Brain microvascular endothelial cell (primary cell): ENCODE results near the gene IL2RA.

Source experiments
- DNase-seq: peaks from one replicate; pipeline ENCODE4 v3.0.0-alpha.2; 2020
- H3K27ac ChIP-seq: fragments of 250-450 bp; sonication (Bioruptor Pico); 2 replicates; pipeline ENCODE4 v1.5.1; 2020; ENCODE audit warnings: mild to moderate bottlenecking, moderate library complexity
- H3K27me3 ChIP-seq: fragments of 250-450 bp; sonication (Bioruptor Pico); replicated peaks from 2 replicates; pipeline ENCODE4 v1.5.1; 2020; ENCODE audit warnings: mild to moderate bottlenecking
- H3K36me3 ChIP-seq: fragments of 250-450 bp; sonication (Bioruptor Pico); replicated peaks from 2 replicates; pipeline ENCODE4 v1.5.1; 2020; ENCODE audit warnings: mild to moderate bottlenecking
- H3K4me3 ChIP-seq: 2 replicates; pipeline ENCODE4 v1.5.1; 2011; ENCODE audit warnings: low read depth, mild to moderate bottlenecking, control low read depth, low read length, moderate library complexity
- in situ Hi-C: cut with HindIII; loops from 2 replicates; pipeline ENCODE4 v1.10.0; 2017; ENCODE audit warnings: low sequenced_read_pairs, low pct_ligation_motif_present
- TF ChIP-seq, protein P1 (sequence below): IDR thresholded peaks from 2 replicates; pipeline ENCODE4 v1.5.1; 2011; ENCODE audit warnings: low read depth, mild to moderate bottlenecking, moderate library complexity, low read length, control low read depth, inconsistent platforms; ENCODE audit errors: missing control alignments

The IL2RA gene

DNA sequence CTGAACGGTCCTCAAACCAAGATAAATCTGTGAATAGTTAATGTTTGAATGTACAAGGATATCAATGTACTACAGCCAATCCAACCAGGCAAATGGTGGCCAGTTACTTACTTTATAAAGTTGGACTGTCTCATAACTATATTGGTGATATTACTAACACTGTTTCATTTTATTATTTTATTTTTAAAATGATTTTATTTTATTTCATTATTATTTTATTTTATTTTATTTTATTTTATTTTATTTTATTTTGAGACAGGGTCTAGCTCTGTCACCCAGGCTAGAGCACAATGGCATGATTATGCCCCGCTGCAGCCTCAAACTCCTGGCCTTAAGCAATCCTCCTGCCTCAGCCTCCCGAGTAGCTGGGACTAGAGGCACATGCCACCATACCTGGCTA, 91.6 kb downstream of the IL2RA start:
- Histone ChIP-seq H3K36me3 (no peaks in the 10 kb centered on the region), H3K27ac (no peak overlapping the region), H3K27me3 (no peaks in the 10 kb centered on the region), H3K4me3 (no peak overlapping the region)
- TF ChIP-seq, protein P1, sequence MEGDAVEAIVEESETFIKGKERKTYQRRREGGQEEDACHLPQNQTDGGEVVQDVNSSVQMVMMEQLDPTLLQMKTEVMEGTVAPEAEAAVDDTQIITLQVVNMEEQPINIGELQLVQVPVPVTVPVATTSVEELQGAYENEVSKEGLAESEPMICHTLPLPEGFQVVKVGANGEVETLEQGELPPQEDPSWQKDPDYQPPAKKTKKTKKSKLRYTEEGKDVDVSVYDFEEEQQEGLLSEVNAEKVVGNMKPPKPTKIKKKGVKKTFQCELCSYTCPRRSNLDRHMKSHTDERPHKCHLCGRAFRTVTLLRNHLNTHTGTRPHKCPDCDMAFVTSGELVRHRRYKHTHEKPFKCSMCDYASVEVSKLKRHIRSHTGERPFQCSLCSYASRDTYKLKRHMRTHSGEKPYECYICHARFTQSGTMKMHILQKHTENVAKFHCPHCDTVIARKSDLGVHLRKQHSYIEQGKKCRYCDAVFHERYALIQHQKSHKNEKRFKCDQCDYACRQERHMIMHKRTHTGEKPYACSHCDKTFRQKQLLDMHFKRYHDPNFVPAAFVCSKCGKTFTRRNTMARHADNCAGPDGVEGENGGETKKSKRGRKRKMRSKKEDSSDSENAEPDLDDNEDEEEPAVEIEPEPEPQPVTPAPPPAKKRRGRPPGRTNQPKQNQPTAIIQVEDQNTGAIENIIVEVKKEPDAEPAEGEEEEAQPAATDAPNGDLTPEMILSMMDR: no peak
- DNase-seq: no peak
- in situ Hi-C loops: no loop called here

DNA sequence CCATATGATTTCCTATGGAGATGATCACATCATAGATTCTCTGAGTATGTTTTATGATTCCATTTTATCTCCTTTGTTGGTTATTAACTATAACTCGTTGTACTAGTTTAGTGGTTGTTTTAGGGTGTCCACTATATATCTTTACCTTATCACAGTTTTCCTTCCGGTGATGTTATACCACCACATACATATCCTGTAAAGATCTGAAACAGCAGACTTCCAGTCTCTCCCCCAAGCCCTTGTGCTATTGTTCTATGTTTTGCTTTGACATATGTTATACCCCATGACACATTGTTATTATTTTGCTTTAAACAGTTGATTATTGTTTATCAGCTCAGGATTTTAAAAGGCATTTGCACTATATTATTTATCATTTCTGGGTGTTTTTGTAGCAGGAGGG, 92.1 kb downstream of the IL2RA start:
- TF ChIP-seq, protein P1: no peak
- in situ Hi-C loops: no loop called here
- Histone ChIP-seq H3K27ac (no peak overlapping the region), H3K36me3 (no peaks in the 10 kb centered on the region), H3K4me3 (no peak overlapping the region), H3K27me3 (no peaks in the 10 kb centered on the region)
- no peak for DNase-seq

DNA sequence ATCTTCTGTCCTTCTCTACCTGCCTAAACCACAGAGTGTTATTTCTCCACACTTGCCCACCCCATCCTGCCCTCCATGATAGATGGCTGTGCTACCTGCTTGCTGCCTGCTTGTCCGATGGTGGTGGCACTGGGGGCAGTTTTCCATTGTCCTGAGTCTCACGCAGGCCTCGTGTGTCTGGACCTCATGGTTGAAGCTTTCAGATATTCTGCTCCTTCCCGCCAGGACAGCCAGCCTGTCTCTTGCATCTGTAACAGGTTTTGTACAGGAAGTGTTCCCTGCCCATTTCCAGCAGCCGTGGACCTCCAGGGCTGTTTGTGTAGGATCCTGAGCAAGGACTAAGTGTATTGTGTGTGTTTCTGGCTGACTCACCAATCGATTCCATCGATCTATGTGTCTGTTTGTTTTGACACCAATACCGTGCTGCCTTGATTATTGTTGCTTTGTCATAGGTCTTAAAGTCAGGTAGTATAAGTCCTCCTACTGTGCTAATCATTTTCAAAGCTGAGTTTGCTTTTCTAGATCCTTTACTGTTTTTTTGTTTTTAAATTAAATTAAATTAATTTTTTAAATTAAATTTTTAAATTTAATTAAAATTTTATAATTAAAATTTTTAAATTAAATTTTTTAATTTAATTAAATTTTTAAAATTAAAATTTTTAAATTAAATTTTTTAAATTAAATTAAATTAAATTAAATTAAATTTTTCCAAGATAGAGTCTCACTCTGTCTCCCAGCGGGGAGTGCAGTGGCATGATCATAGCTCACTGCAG, 93.3 kb downstream of the IL2RA start:
- in situ Hi-C loops: no loop called here
- no peaks in the 10 kb centered on the region for H3K27me3 ChIP-seq
- H3K27ac ChIP-seq: no peak overlapping the region
- no peak overlapping the region for H3K4me3 ChIP-seq
- no peak for DNase-seq
- TF ChIP-seq, protein P1: no peak
- H3K36me3 ChIP-seq: no peaks in the 10 kb centered on the region

DNA sequence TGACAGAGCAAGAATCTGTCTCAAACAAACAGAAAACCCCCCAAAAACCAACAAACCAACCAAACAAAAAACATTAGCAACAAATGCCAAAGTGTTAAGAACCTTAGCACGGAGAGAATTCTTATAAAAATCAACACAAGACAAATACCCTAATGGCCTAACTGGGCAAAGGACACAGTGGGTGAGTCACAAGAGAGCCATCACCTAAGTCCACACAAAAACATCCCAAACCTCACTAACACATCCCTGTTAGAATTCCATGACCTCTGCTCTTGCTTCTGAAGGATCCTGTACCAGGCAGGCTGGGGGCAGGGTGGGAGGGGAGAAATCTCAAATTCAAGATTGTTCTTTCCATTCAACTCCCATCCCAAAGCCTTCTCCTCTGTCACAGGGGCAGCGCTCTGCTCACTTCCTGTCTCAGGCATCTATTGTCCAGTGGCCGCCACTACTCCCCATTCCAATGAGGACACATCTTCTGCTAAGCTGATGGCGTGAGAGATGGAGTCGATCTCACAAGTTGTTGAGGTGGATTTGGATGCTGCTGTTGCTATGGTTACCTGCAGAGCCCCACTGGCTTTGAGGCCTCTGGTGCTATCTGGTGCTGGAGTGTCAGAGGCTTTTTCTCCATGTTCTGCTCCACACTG, 94.0 kb downstream of the IL2RA start:
- DNase-seq: no peak
- no peak overlapping the region for H3K27ac ChIP-seq
- H3K4me3 ChIP-seq: no peak overlapping the region
- TF ChIP-seq, protein P1: no peak
- no peaks in the 10 kb centered on the region for H3K27me3 ChIP-seq
- no peaks in the 10 kb centered on the region for H3K36me3 ChIP-seq
- in situ Hi-C loops: no loop called here

DNA sequence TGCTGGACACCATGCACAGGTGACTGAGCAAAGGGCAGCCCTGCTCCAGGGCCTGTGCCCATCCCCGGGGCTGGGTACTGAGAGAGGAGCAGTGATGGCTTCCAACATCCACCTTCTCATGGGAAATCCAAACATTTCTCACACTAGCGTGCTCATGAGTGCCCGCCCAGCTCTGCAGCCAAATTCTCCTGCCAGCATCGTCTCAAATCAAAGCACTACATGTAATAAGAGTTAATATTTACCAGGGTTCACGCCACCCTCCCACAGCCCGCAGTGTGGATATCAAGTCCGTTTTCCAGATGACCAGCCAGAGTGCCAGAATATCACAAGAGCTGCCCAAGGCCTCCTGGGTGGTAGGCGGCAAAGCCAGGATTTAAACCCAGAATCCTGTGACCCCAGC, 96.9 kb downstream of the IL2RA start:
- Histone ChIP-seq H3K27ac (no peak overlapping the region), H3K4me3 (no peak overlapping the region), H3K36me3 (no peaks in the 10 kb centered on the region), H3K27me3 (no peaks in the 10 kb centered on the region)
- TF ChIP-seq, protein P1: no peak
- in situ Hi-C loops: no loop called here
- DNase-seq: no peak
